Measurements from ENCODE around the gene SLC25A26. TPM values are rescaled to one million over a fixed set of nuclear protein-coding genes. Genes with fewer than 3 reads are reported as not detected.

The SLC25A26 gene
- total RNA-seq, 4 donors from 2014 or later = 21.5 to 28.6 (median 26.9) TPM

GRCh38 chr3:66415867-66416428, 195.1 kb downstream of the SLC25A26 start:
- no peak for TF ChIP-seq CTCF (IDR thresholded peaks at IDR 0.05; ENCODE audit: low read depth)

- TF ChIP-seq CTCF (IDR thresholded peaks at IDR 0.05; ENCODE audit: low read depth) = no peak
Observed at GRCh38 chr3:66416556-66417304, 195.9 kb downstream of the SLC25A26 start.

- no peak for TF ChIP-seq CTCF (IDR thresholded peaks at IDR 0.05; ENCODE audit: low read depth)
Observed at GRCh38 chr3:66418475-66418931, 197.7 kb downstream of the SLC25A26 start.

GRCh38 chr3:66419036-66419435, 198.2 kb downstream of the SLC25A26 start:
- no peak for TF ChIP-seq CTCF (IDR thresholded peaks at IDR 0.05; ENCODE audit: low read depth)

GRCh38 chr3:66423791-66424190, 203.0 kb downstream of the SLC25A26 start:
- no peak for TF ChIP-seq CTCF (IDR thresholded peaks at IDR 0.05; ENCODE audit: low read depth)

- TF ChIP-seq CTCF (IDR thresholded peaks at IDR 0.05; ENCODE audit: low read depth) = no peak
Observed at GRCh38 chr3:66425032-66425431, 204.2 kb downstream of the SLC25A26 start.

- TF ChIP-seq CTCF (IDR thresholded peaks at IDR 0.05; ENCODE audit: low read depth) = no peak
Observed at GRCh38 chr3:66425576-66426114, 204.8 kb downstream of the SLC25A26 start.
